ENCODE data around the gene LNX1.
"Not testable (repeated sequence)": the region's sequence is repeated elsewhere in the genome, so short reads cannot be mapped to it uniquely, and the experiment has no call there.

LNX1 gene

GRCh38 chr4:53444954-53445353 lies 146.3 kb downstream of the LNX1 start:
- DNase-seq: no peak

- no peak for DNase-seq
These were observed 149.7 kb downstream of the LNX1 start for GRCh38 chr4:53441564-53441963.

GRCh38 chr4:53436251-53436650 lies 155.0 kb downstream of the LNX1 start:
- DNase-seq: no peak

GRCh38 chr4:53432528-53433424 lies 158.5 kb downstream of the LNX1 start:
- DNase-seq: no peak

DNA sequence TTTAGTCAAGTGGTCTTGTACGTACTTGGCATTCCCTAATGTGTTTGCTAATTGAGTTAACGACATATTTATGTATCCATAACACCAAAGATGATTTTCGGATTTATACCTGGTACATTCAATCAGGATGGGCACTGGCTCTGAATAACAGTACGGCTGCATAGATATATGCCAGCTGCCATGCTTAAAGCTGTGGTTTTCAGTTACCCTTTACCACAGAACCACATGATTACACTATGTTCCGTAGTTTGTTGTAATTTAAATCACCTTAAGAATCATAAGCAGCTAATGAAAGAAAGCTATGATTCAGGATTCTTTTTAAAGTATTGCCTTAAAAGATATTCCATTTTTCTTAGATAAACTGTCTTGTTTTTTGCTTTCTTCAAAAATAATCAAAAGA lies 160.2 kb downstream of the LNX1 start:
- no peak for DNase-seq

- DNase-seq: no peak
These were observed 163.9 kb downstream of the LNX1 start for GRCh38 chr4:53427366-53427765.

DNA sequence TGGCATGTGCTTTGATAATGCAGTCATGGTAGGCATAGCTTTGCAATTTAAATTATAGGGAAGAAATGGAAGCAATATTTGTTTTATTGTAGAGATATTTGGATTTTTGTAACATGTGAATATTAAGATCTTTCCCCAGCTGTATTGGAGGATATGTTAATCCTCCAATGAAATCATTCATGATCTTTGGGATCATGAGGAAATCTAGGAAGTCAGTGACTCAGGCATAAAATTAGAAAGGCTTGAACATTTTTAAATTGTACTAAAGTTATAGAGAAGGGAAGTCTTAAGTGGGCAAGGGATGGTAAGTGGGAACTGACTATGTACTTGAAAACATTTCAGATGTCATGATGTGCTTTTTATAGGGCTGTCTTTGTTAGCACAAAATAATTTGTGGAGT lies 167.0 kb downstream of the LNX1 start:
- no peak for DNase-seq

DNA sequence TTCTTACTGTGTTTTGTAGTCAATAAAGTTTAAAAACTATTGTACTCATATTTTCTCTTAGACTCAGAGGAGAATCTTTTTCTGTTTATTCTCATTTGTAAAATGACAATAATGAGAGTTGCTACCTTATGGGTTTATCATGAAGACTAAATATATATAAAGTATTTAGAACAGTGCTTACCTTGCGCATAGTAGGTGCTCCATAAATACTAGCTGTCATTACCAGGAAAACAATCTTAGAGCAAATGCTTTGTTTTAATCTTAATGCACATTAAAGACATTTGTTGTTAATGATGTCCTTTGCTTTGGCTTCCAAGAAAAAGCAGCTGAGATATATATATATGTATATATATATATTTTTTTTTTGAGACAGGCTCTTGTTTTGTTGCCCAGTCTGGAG lies 168.9 kb downstream of the LNX1 start:
- DNase-seq: no peak

GRCh38 chr4:53421791-53422190 lies 169.5 kb downstream of the LNX1 start:
- no peak for DNase-seq

DNA sequence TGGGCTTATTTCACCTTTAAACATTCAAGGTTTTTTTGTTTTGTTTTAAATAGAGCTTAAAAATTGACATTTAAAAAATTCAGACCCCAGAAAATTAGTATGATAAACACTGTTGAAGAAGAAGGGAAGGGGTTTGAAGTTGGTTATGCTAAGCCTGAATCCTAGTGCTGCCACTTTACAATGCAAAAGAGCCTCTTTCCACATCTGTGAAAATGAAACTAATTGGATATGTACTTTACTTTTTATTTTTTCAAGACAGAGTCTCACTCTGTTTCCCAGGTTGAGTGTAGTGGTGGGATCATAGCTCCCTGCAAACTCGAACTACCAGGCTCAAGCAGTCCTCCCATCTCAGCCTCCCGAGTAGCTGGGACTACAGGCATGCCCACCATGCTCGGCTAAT lies 172.1 kb downstream of the LNX1 start:
- DNase-seq: no peak

- not testable (repeated sequence) for DNase-seq
These were observed 181.8 kb downstream of the LNX1 start for GRCh38 chr4:53409479-53409878.
